B cell (primary cell): ENCODE measurements around the gene ZMYM4. TPM values are rescaled to one million over a fixed set of nuclear protein-coding genes. Genes with fewer than 3 reads are reported as not detected.

Experiments
- ATAC-seq: fragments of 200-7000 bp; cut with Tn5 transposase; one replicate; pipeline ENCODE4 v1.10.0; 2021; ENCODE audit warnings: low read depth, mild to moderate bottlenecking, moderate number of reproducible peaks, moderate library complexity
- CTCF ChIA-PET: fragments of 350-600 bp; sonication (Branson Sonifier 250); formaldehyde crosslinking; loops from one replicate; lab custom pipeline; 2021; ENCODE audit warnings: antibody characterized with exemption, inconsistent platforms; lab: Charles Lee
- POLR2A ChIA-PET: fragments of 350-600 bp; sonication (Branson Sonifier 250); formaldehyde crosslinking; loops from one replicate; lab custom pipeline; 2021; ENCODE audit warnings: antibody characterized with exemption; lab: Charles Lee
- DNase-seq: peaks from one replicate; pipeline ENCODE4 v3.0.0; 2013
- H2AFZ ChIP-seq: 2 replicates; pipeline ENCODE4 v1.6.1; 2012; ENCODE audit warnings: mild to moderate bottlenecking, low read depth, low read length; ENCODE audit not compliant: insufficient read depth, poor library complexity, severe bottlenecking
- H3K27ac ChIP-seq, 2 donors: 1 replicate in 1 of 2; 2 replicates in 1 of 2; pipeline ENCODE4 v1.5.1; 2012 to 2013; ENCODE audit warnings: low read length in 2 of 2, mild to moderate bottlenecking in 2 of 2, moderate library complexity in 1 of 2
- H3K27me3 ChIP-seq, 4 experiments: fragments of 200-600 bp in 1 of 4; sonication (generic) in 1 of 4; replicated peaks in 1 of 4; 1 replicate in 2 of 4; 2 replicates in 2 of 4; pipeline versions ENCODE4 v1.6.1 to v1.7.0; 2013 to 2016; ENCODE audit warnings: low read length in 3 of 4, mild to moderate bottlenecking in 2 of 4, mixed read lengths in 1 of 4, moderate library complexity in 1 of 4; ENCODE audit not compliant: insufficient read depth in 4 of 4, control insufficient read depth in 3 of 4; ENCODE audit errors: control extremely low read depth in 1 of 4
- H3K36me3 ChIP-seq, 2 experiments: replicated peaks in 1 of 2; 1 replicate in 1 of 2; 2 replicates in 1 of 2; pipeline versions ENCODE4 v1.6.1 to v1.7.1; 2013; ENCODE audit warnings: low read length in 1 of 2; ENCODE audit not compliant: insufficient read depth in 2 of 2, control insufficient read depth in 1 of 2; ENCODE audit errors: control extremely low read depth in 1 of 2, extremely low read depth in 1 of 2
- H3K4me1 ChIP-seq, 2 donors: fragments of 200-600 bp in 1 of 2; sonication (generic) in 1 of 2; 1 replicate in 1 of 2; 2 replicates in 1 of 2; pipeline versions ENCODE4 v1.5.1 to v1.6.1; 2013 to 2017; ENCODE audit warnings: low read length in 2 of 2; ENCODE audit not compliant: control insufficient read depth in 2 of 2, insufficient read depth in 2 of 2
- H3K4me2 ChIP-seq: replicated peaks from 2 replicates; pipeline ENCODE3; 2012; ENCODE audit warnings: mild to moderate bottlenecking, low read depth, low read length; ENCODE audit not compliant: poor library complexity, severe bottlenecking
- H3K4me3 ChIP-seq, 5 experiments: fragments of 200-600 bp in 1 of 5; sonication (generic) in 1 of 5; 1 replicate in 3 of 5; 2 replicates in 2 of 5; pipeline versions ENCODE4 v1.5.1 to v1.7.0; 2011 to 2016; ENCODE audit warnings: low read length in 4 of 5, mild to moderate bottlenecking in 4 of 5, low read depth in 2 of 5, control low read depth in 1 of 5, moderate library complexity in 1 of 5; ENCODE audit not compliant: insufficient read depth in 1 of 5; ENCODE audit errors: control extremely low read depth in 1 of 5, extremely low read depth in 1 of 5
- H3K79me2 ChIP-seq: fragments of 200-600 bp; sonication (generic); one replicate; pipeline ENCODE4 v1.6.0; 2016; ENCODE audit warnings: low read length; ENCODE audit not compliant: control insufficient read depth, insufficient read depth
- H3K9ac ChIP-seq: fragments of 200-600 bp; sonication (generic); 2 replicates; pipeline ENCODE4 v1.6.1; 2017; ENCODE audit warnings: mild to moderate bottlenecking, low read length, moderate library complexity
- H3K9me3 ChIP-seq, 3 donors: one replicate each; pipeline versions ENCODE4 v1.6.1 to v1.7.1; 2013; ENCODE audit warnings: low read length in 2 of 3; ENCODE audit not compliant: control insufficient read depth in 2 of 3, insufficient read depth in 1 of 3; ENCODE audit errors: control extremely low read depth in 1 of 3
- H4K20me1 ChIP-seq: 2 replicates; pipeline ENCODE4 v1.6.0; 2012; ENCODE audit warnings: mild to moderate bottlenecking, low read length; ENCODE audit not compliant: insufficient read depth, control insufficient read depth, poor library complexity, severe bottlenecking
- H3K27ac Mint-ChIP-seq: one replicate; pipeline ENCODE4 v1.8.0; 2021; ENCODE audit warnings: mixed read lengths
- H3K27me3 Mint-ChIP-seq: one replicate; pipeline ENCODE4 v1.8.0; 2021; ENCODE audit warnings: mixed read lengths
- H3K4me1 Mint-ChIP-seq: one replicate; pipeline ENCODE4 v1.8.0; 2021; ENCODE audit warnings: mixed read lengths
- H3K4me3 Mint-ChIP-seq: one replicate; pipeline ENCODE4 v1.8.0; 2021; ENCODE audit warnings: mixed read lengths
- H3K9me3 Mint-ChIP-seq: one replicate; pipeline ENCODE4 v1.8.0; 2022; ENCODE audit warnings: mixed read lengths; ENCODE audit not compliant: insufficient read depth
- EZH2 ChIP-seq: IDR thresholded peaks from 2 replicates; pipeline ENCODE4 v1.6.1; 2012; ENCODE audit warnings: borderline replicate concordance, low read depth, mild to moderate bottlenecking, moderate library complexity, low read length; ENCODE audit not compliant: insufficient read depth, poor library complexity, severe bottlenecking
- WGBS: methylation state at CpG from one replicate; pipeline ENCODE4 v1.1.5; 2013; ENCODE audit warnings: missing lambda C conversion rate; ENCODE audit not compliant: insufficient coverage; 5-methylcytosine and 5-hydroxymethylcytosine counted together
- intact Hi-C: fragments of 100-400 bp; cut with micrococcal nuclease; formaldehyde crosslinking; loops from one replicate; pipeline ENCODE4 v1.10.0; 2022
- polyA plus RNA-seq: library from polyadenylated mRNA; depleted of rRNA; stranded (reverse); fragments of >200 nt; gene quantifications from 2 replicates; pipeline ENCODE4 v1.2.3, GENCODE V29; 2012
- total RNA-seq, 2 donors: library from RNA; stranded (reverse); fragments of 120-200 nt in 1 of 2; gene quantifications; 1 replicate in 1 of 2; 2 replicates in 1 of 2; pipeline versions ENCODE4 v1.2.3 to v1.2.4, GENCODE V29; 2013 to 2022
- TF ChIP-seq, protein P1 (sequence below): fragments of 200-600 bp; IDR thresholded peaks from one replicate; pipeline ENCODE4 v1.8.0; 2022; ENCODE audit warnings: antibody characterized with exemption, mild to moderate bottlenecking

The ZMYM4 gene
- total and polyA plus RNA-seq, 2 donors (not counting 1 experiment from before 2014, with no cell fraction given), result 7.2 to 45.2 TPM

DNA sequence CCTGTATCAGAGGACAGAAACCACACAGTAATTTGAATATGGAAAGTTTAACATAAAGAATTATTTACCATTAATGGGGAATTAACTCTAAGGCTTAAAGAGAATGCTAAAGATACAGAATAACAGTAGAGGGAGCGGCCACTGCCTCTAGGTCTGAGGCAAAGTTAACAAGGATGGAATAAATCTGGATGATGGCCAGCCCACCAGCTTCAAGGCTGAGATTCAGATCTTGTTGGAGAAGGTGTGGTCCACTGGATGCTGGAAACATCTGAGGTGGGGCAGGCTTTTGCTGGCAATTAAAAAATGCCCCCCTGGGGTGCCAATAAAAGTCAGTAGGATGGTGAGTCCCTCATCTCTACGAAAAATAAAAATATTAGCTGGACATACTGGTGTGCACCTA, 29.4 kb downstream of the ZMYM4 start:
- H3K27ac Mint-ChIP-seq, result no peak overlapping the region
- no peaks in the 10 kb centered on the region for H3K9me3 Mint-ChIP-seq
- Histone ChIP-seq H3K27me3 (no peaks in the 10 kb centered on the region), H3K27ac (no peak overlapping the region), H3K79me2 (peaks cover 12% of the 10 kb centered on the region), H3K4me3 (no peak overlapping the region), H3K4me2 (no peak overlapping the region), H3K9ac (no peak overlapping the region), H3K36me3 (peaks cover 8 to 11% of the 10 kb centered on the region in 2 experiments), H2AFZ (no peak overlapping the region), H4K20me1 (no peaks in the 10 kb centered on the region), H3K9me3 (no peaks in the 10 kb centered on the region), H3K4me1 (peaks cover 3 to 4% of the 10 kb centered on the region in 2 donors)
- H3K4me3 Mint-ChIP-seq, result no peak overlapping the region
- POLR2A ChIA-PET, result no interaction called here
- 89% methylated on average over 2 of the region's 2 CpGs for WGBS
- CTCF ChIA-PET, result interaction anchor here (0.7 to 5.9 kb wide), 3 partner anchors 9 to 996 kb away, joined by 3 to 30 read pairs (median 8); no protein-coding TSS in a partner anchor
- H3K27me3 Mint-ChIP-seq, result no peaks in the 10 kb centered on the region
- no peak for DNase-seq
- no peak for TF ChIP-seq EZH2
- TF ChIP-seq, protein P1, sequence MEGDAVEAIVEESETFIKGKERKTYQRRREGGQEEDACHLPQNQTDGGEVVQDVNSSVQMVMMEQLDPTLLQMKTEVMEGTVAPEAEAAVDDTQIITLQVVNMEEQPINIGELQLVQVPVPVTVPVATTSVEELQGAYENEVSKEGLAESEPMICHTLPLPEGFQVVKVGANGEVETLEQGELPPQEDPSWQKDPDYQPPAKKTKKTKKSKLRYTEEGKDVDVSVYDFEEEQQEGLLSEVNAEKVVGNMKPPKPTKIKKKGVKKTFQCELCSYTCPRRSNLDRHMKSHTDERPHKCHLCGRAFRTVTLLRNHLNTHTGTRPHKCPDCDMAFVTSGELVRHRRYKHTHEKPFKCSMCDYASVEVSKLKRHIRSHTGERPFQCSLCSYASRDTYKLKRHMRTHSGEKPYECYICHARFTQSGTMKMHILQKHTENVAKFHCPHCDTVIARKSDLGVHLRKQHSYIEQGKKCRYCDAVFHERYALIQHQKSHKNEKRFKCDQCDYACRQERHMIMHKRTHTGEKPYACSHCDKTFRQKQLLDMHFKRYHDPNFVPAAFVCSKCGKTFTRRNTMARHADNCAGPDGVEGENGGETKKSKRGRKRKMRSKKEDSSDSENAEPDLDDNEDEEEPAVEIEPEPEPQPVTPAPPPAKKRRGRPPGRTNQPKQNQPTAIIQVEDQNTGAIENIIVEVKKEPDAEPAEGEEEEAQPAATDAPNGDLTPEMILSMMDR, result no peak
- H3K4me1 Mint-ChIP-seq, result peaks cover 5% of the 10 kb centered on the region
- ATAC-seq, result no peak
- intact Hi-C loops, result loop anchor here (1.0 kb wide), 1 partner anchor 96 kb away; no protein-coding TSS in a partner anchor

DNA sequence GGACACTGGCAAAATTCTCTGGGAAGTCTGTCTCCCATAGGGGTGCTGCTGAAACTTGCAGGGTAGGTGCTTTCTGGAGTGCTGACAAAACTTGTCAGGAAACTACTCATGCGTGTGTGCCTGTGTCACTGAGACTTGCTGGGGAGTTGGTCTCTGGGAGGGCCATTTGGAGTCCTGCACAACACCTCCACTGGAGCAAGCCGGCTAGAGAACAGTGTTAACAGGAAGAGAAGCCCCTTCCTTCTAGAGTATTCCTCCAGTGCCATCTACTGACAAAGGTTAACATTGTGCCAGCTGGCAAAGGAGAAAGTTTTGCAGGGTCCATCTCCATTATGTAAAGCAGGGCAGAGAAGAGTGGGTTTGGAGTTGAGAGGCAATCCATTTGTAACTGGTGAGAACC, 30.0 kb downstream of the ZMYM4 start:
- peaks cover 5% of the 10 kb centered on the region for H3K4me1 Mint-ChIP-seq
- H3K27ac Mint-ChIP-seq, result peak overlapping the region; percentile 10

More for the DNA sequence above, 30.0 kb downstream of the ZMYM4 start:
- CTCF ChIA-PET, result interaction anchor here (1.3 to 5.9 kb wide), 3 partner anchors 9 to 100 kb away, joined by 5 to 30 read pairs (median 8); no protein-coding TSS in a partner anchor
- H3K9me3 Mint-ChIP-seq, result no peaks in the 10 kb centered on the region
- no peaks in the 10 kb centered on the region for H3K27me3 Mint-ChIP-seq
- WGBS, result 11% methylated on average over 2 of the region's 2 CpGs
- no peak overlapping the region for H3K4me2 ChIP-seq
- TF ChIP-seq EZH2, result no peak
- TF ChIP-seq, protein P1, result peak; percentile 66
- no peak overlapping the region for H3K9ac ChIP-seq
- H3K4me3 ChIP-seq, result no peak overlapping the region
- peaks cover 8% of the 10 kb centered on the region for H3K79me2 ChIP-seq
- no peak overlapping the region for H2AFZ ChIP-seq
- no peak overlapping the region for H3K4me3 Mint-ChIP-seq
- no peaks in the 10 kb centered on the region for H3K9me3 ChIP-seq
- intact Hi-C loops, result loop anchor here (1.0 kb wide), 1 partner anchor 96 kb away; no protein-coding TSS in a partner anchor
- no peaks in the 10 kb centered on the region for H3K27me3 ChIP-seq
- peak; percentile 64 for ATAC-seq
- peaks cover 8 to 11% of the 10 kb centered on the region in 2 experiments for H3K36me3 ChIP-seq
- POLR2A ChIA-PET, result interaction anchor here (0.7 kb wide), 1 partner anchor 96 kb away, joined by 5 read pairs; no protein-coding TSS in a partner anchor
- peak; percentile 61 for DNase-seq
- H3K27ac ChIP-seq, result no peak overlapping the region
- H4K20me1 ChIP-seq, result no peaks in the 10 kb centered on the region
- peaks cover 3 to 4% of the 10 kb centered on the region in 2 donors for H3K4me1 ChIP-seq
